Endothelial cell of umbilical vein (primary cell): Measurements from ENCODE around the gene TENT5C.

Experiments
- CTCF ChIP-seq, 2 donors: IDR thresholded peaks; 1 replicate in 1 of 2; 2 replicates in 1 of 2; pipeline ENCODE4 v1.5.1; 2011; ENCODE audit warnings: low read length in 2 of 2, mild to moderate bottlenecking in 2 of 2, moderate library complexity in 2 of 2, control low read depth in 1 of 2, inconsistent platforms in 1 of 2, low read depth in 1 of 2; ENCODE audit not compliant: insufficient read depth in 1 of 2; ENCODE audit errors: extremely low read depth in 1 of 2
- EZH2 ChIP-seq: IDR thresholded peaks from 2 replicates; pipeline ENCODE4 v1.6.1; 2012; ENCODE audit warnings: borderline replicate concordance, low read depth, mild to moderate bottlenecking, moderate library complexity, low read length, inconsistent platforms; ENCODE audit not compliant: severe bottlenecking
- FOS ChIP-seq: IDR thresholded peaks from 2 replicates; pipeline ENCODE4 v1.6.1; 2011; ENCODE audit warnings: mild to moderate bottlenecking, low read length, moderate library complexity, borderline replicate concordance; ENCODE audit not compliant: insufficient read depth
- JUN ChIP-seq: IDR thresholded peaks from 2 replicates; pipeline ENCODE4 v1.6.1; 2011; ENCODE audit warnings: borderline replicate concordance, low read depth; ENCODE audit not compliant: insufficient read length, insufficient read depth
- MAX ChIP-seq: IDR thresholded peaks from 2 replicates; pipeline ENCODE4 v1.6.1; 2011; ENCODE audit not compliant: insufficient read depth, insufficient read length
- MYC ChIP-seq: IDR thresholded peaks from one replicate; pipeline ENCODE4 v1.6.1; 2011; ENCODE audit warnings: mild to moderate bottlenecking, low read depth, low read length
- POLR2A ChIP-seq: IDR thresholded peaks from 2 replicates; pipeline ENCODE4 v1.6.1; 2012; ENCODE audit warnings: low read depth, mild to moderate bottlenecking, control low read depth, low read length
- POLR2AphosphoS5 ChIP-seq: IDR thresholded peaks from 2 replicates; pipeline ENCODE4 v1.6.1; 2012; ENCODE audit warnings: low read depth, mild to moderate bottlenecking, control low read depth, low read length, moderate library complexity; ENCODE audit not compliant: insufficient read depth

- TF ChIP-seq POLR2A (no peak), CTCF (IDR thresholded peaks at IDR 0.05; ENCODE audit: extremely low read depth in 1 of 2, insufficient read depth in 1 of 2, low read depth in 1 of 2, low read length in 2 of 2) (no peak), MYC (no peak), POLR2AphosphoS5 (no peak), MAX (no peak), EZH2 (no peak), FOS (no peak), JUN (no peak)
Observed at GRCh38 chr1:117633068-117633345, 27.2 kb downstream of the TENT5C start.
